Muscle layer of duodenum (tissue), 2 donors: ENCODE results near the gene SH3GL1.

Experiments
- H3K27ac ChIP-seq: one replicate; pipeline ENCODE4 v1.7.0; 2013; ENCODE audit warnings: mild to moderate bottlenecking, low read length
- H3K27me3 ChIP-seq: one replicate; pipeline ENCODE4 v1.7.0; 2013; ENCODE audit warnings: low read depth, mild to moderate bottlenecking, control low read depth, low read length
- H3K36me3 ChIP-seq, 2 donors: one replicate each; pipeline ENCODE4 v1.7.0; 2013; ENCODE audit warnings: low read length in 2 of 2, control low read depth in 1 of 2, mild to moderate bottlenecking in 1 of 2; ENCODE audit not compliant: insufficient read depth in 2 of 2, control insufficient read depth in 1 of 2
- H3K4me1 ChIP-seq, 2 donors: one replicate each; pipeline ENCODE4 v1.7.0; 2013; ENCODE audit warnings: low read length in 2 of 2, mild to moderate bottlenecking in 2 of 2, control low read depth in 1 of 2, moderate library complexity in 1 of 2; ENCODE audit not compliant: insufficient read depth in 2 of 2, control insufficient read depth in 1 of 2
- H3K4me3 ChIP-seq, 2 donors: one replicate each; pipeline ENCODE4 v1.7.0; 2013; ENCODE audit warnings: low read length in 2 of 2, low read depth in 1 of 2, mild to moderate bottlenecking in 1 of 2
- H3K9me3 ChIP-seq, 2 donors: one replicate each; pipeline ENCODE4 v1.7.0; 2013; ENCODE audit warnings: low read length in 2 of 2, control low read depth in 1 of 2, mild to moderate bottlenecking in 1 of 2; ENCODE audit not compliant: control insufficient read depth in 1 of 2
- donor health status: healthy.

SH3GL1 gene

GRCh38 chr19:4316956-4317355 is 83.4 kb downstream of the SH3GL1 start:
- no peaks in the 10 kb centered on the region for H3K4me1 ChIP-seq
- H3K27me3 ChIP-seq: no peaks in the 10 kb centered on the region
- H3K36me3 ChIP-seq: no peaks in the 10 kb centered on the region

GRCh38 chr19:4313847-4314490 is 86.4 kb downstream of the SH3GL1 start:
- Histone ChIP-seq H3K27ac (no peak overlapping the region), H3K4me1 (no peaks in the 10 kb centered on the region), H3K27me3 (no peaks in the 10 kb centered on the region), H3K9me3 (no peaks in the 10 kb centered on the region), H3K36me3 (no peaks in the 10 kb centered on the region), H3K4me3 (no peak overlapping the region)

More at GRCh38 chr19:4316956-4317355, 83.4 kb downstream of the SH3GL1 start:
- no peak overlapping the region for H3K27ac ChIP-seq
- no peak overlapping the region for H3K4me3 ChIP-seq
- no peaks in the 10 kb centered on the region for H3K9me3 ChIP-seq
